Gastroesophageal sphincter (tissue), 4 donors: Measurements from ENCODE around the gene ZNF337. TPM values are rescaled to one million over a fixed set of nuclear protein-coding genes. Genes with fewer than 3 reads are reported as not detected.
"Not testable (repeated sequence)": the region's sequence is repeated elsewhere in the genome, so short reads cannot be mapped to it uniquely, and the experiment has no call there.

Source experiments
- ATAC-seq: fragments of 150-250 bp; one replicate; pipeline ENCODE4 v1.9.1; 2016; ENCODE audit warnings: mild to moderate bottlenecking, moderate library complexity
- H3K27ac ChIP-seq, 4 donors: fragments of 200-600 bp; sonication (generic) in 3 of 4; 1 replicate in 3 of 4; 2 replicates in 1 of 4; pipeline ENCODE4 v1.5.1; 2016 to 2019
- H3K27me3 ChIP-seq: fragments of 200-600 bp; sonication (generic); one replicate; pipeline ENCODE4 v1.5.1; 2019
- H3K36me3 ChIP-seq, 2 donors: fragments of 200-600 bp; sonication (generic); one replicate each; pipeline ENCODE4 v1.5.1; 2019; ENCODE audit warnings: control low read depth in 1 of 2
- H3K4me1 ChIP-seq, 3 donors: fragments of 200-600 bp; sonication (generic); 1 replicate in 2 of 3; 2 replicates in 1 of 3; pipeline ENCODE4 v1.5.1; 2016 to 2019; ENCODE audit warnings: control low read depth in 2 of 3
- H3K4me3 ChIP-seq, 2 donors: fragments of 200-600 bp; sonication (generic); one replicate each; pipeline ENCODE4 v1.5.1; 2019; ENCODE audit warnings: mild to moderate bottlenecking in 1 of 2, moderate library complexity in 1 of 2
- H3K9me3 ChIP-seq, 3 donors: fragments of 200-600 bp; sonication (generic); one replicate each; pipeline ENCODE4 v1.5.1; 2017 to 2019; ENCODE audit warnings: control low read depth in 2 of 3
- EP300 ChIP-seq: sonication (generic); formaldehyde crosslinking; IDR thresholded peaks from one replicate; pipeline ENCODE4 v1.6.1; 2017; ENCODE audit warnings: antibody characterized with exemption, mild to moderate bottlenecking
- POLR2A ChIP-seq, 2 donors: fragments of 450-650 bp; IDR thresholded peaks; one replicate each; pipeline ENCODE4 v1.6.1; 2017; ENCODE audit warnings: antibody characterized with exemption in 2 of 2, mild to moderate bottlenecking in 2 of 2, moderate library complexity in 1 of 2
- POLR2AphosphoS5 ChIP-seq: sonication (generic); formaldehyde crosslinking; IDR thresholded peaks from one replicate; pipeline ENCODE4 v1.6.1; 2017; ENCODE audit warnings: antibody characterized with exemption
- WGBS, 2 donors: methylation state at CpG; one replicate each; pipeline ENCODE4 v1.1.5; 2018; ENCODE audit warnings: low coverage in 1 of 2; 5-methylcytosine and 5-hydroxymethylcytosine counted together
- total RNA-seq, 4 donors: library from RNA; depleted of rRNA; stranded (reverse); fragments of >200 nt; gene quantifications; one replicate each; pipeline ENCODE4 v1.1.0, GENCODE V29; 2016
- TF ChIP-seq, protein P1 (sequence below), 4 experiments: fragments of 200-600 bp in 2 of 4; fragments of 450-650 bp in 2 of 4; sonication (generic) in 1 of 4; IDR thresholded peaks; one replicate each; pipeline ENCODE4 v1.5.1; 2017 to 2019; ENCODE audit warnings: antibody characterized with exemption in 4 of 4, mild to moderate bottlenecking in 2 of 4, moderate library complexity in 2 of 4

Gene ZNF337
- total RNA-seq, 4 donors from 2014 or later = 14.9 to 23.3 (median 18.7) TPM

GRCh38 chr20:25706793-25707192, 10.1 kb upstream of the ZNF337 start:
- Histone ChIP-seq H3K9me3 (no peaks in the 10 kb centered on the region), H3K4me3 (no peak overlapping the region), H3K27ac (no peak overlapping the region), H3K4me1 (no peaks in the 10 kb centered on the region), H3K27me3 (no peaks in the 10 kb centered on the region), H3K36me3 (no peaks in the 10 kb centered on the region)
- WGBS, 2 donors = 87 to 97% methylated on average over 5 of the region's 6 CpGs
- TF ChIP-seq POLR2A (IDR thresholded peaks at IDR 0.05) (no peak), EP300 (no peak), POLR2AphosphoS5 (no peak)
- ATAC-seq = no peak

- no peak for ATAC-seq
- TF ChIP-seq POLR2AphosphoS5 (no peak), POLR2A (IDR thresholded peaks at IDR 0.05) (no peak), EP300 (no peak)
- TF ChIP-seq, protein P1, sequence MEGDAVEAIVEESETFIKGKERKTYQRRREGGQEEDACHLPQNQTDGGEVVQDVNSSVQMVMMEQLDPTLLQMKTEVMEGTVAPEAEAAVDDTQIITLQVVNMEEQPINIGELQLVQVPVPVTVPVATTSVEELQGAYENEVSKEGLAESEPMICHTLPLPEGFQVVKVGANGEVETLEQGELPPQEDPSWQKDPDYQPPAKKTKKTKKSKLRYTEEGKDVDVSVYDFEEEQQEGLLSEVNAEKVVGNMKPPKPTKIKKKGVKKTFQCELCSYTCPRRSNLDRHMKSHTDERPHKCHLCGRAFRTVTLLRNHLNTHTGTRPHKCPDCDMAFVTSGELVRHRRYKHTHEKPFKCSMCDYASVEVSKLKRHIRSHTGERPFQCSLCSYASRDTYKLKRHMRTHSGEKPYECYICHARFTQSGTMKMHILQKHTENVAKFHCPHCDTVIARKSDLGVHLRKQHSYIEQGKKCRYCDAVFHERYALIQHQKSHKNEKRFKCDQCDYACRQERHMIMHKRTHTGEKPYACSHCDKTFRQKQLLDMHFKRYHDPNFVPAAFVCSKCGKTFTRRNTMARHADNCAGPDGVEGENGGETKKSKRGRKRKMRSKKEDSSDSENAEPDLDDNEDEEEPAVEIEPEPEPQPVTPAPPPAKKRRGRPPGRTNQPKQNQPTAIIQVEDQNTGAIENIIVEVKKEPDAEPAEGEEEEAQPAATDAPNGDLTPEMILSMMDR (IDR thresholded peaks at IDR 0.05) = no peak
- Histone ChIP-seq H3K36me3 (no peaks in the 10 kb centered on the region), H3K4me1 (no peaks in the 10 kb centered on the region), H3K4me3 (no peak overlapping the region), H3K27me3 (no peaks in the 10 kb centered on the region), H3K9me3 (peaks cover 0 to 3% (median 0%) of the 10 kb centered on the region in 3 donors), H3K27ac (no peak overlapping the region)
Observed at GRCh38 chr20:25705830-25706351, 9.2 kb upstream of the ZNF337 start.

DNA sequence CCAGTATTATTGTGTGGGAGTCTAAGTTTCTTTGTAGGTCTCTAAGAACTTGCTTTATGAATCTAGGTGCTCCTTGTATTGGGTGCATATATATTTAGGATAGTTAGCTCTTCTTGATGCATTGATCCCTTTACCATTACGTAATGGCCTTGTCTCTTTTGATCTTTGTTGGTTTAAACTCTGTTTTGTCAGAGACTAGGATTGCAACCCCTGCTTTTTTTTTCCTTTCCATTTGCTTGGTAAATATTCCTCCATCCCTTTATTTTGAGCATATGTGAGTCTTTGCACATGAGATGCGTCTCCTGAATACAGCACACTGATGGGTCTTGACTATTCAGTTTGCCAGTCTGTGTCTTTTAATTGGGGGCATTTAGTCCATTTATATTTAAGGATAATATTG, 7.7 kb upstream of the ZNF337 start:
- not testable (repeated sequence) for H3K36me3 ChIP-seq, H3K4me1 ChIP-seq, H3K27ac ChIP-seq, ATAC-seq, H3K27me3 ChIP-seq, H3K4me3 ChIP-seq
- H3K9me3 ChIP-seq = peaks cover 0 to 17% (median 0%) of the 10 kb centered on the region in 3 donors
- 93 to 94% methylated on average over 2 of the region's 2 CpGs for WGBS, 2 donors

DNA sequence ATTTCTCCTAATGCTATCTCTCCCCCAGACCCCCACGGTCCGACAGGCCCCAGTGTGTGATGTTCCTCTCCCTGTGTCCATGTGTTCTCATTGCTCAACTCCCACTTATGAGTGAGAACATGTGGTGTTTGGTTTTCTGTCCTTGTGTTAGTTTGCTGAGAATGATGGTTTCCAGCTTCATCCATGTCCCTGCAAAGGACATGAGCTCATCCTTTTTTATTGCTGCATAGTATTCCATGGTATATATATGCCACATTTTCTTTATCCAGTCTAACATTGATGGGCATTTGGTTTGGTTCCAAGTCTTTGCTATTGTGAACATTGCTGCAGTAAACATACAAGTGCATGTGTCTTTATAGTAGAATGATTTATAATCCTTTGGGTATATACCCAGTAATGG, 4.2 kb upstream of the ZNF337 start:
- H3K4me3 ChIP-seq, H3K36me3 ChIP-seq, H3K27ac ChIP-seq, H3K27me3 ChIP-seq, ATAC-seq, H3K4me1 ChIP-seq: not testable (repeated sequence)
- H3K9me3 ChIP-seq = peaks cover 0 to 21% (median 0%) of the 10 kb centered on the region in 3 donors
- 74 to 83% methylated on average over 2 of the region's 2 CpGs for WGBS, 2 donors

DNA sequence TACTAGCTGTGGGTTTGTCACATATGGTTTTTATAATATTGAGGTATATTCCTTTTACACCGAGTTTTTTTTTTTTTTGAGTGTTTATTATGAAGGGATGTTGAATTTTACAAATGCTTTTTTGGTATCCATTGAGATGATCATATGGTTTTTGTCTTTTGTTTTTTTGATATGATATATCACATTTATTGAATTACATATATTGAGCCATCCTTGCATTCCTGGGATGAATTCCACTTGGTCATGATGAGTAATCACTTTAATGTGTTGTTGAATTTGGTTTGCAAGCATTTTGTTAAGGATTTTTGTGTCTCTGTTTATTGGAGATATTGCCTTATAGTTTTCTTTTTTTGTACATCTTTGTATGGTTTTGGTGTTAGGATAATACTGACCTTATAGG, 3.3 kb upstream of the ZNF337 start:
- 45 to 57% methylated on average over 1 of the region's 1 CpG for WGBS, 2 donors
- no peaks in the 10 kb centered on the region for H3K36me3 ChIP-seq
- ATAC-seq = no peak
- H3K4me3 ChIP-seq = no peak overlapping the region
- H3K27me3 ChIP-seq = no peaks in the 10 kb centered on the region
- no peak overlapping the region for H3K27ac ChIP-seq
- TF ChIP-seq POLR2A (IDR thresholded peaks at IDR 0.05) (no peak), EP300 (no peak), POLR2AphosphoS5 (no peak)
- TF ChIP-seq, protein P1 (IDR thresholded peaks at IDR 0.05) = no peak
- peaks cover 0 to 21% (median 0%) of the 10 kb centered on the region in 3 donors for H3K9me3 ChIP-seq
- peaks cover 0 to 16% (median 6%) of the 10 kb centered on the region in 3 donors for H3K4me1 ChIP-seq

DNA sequence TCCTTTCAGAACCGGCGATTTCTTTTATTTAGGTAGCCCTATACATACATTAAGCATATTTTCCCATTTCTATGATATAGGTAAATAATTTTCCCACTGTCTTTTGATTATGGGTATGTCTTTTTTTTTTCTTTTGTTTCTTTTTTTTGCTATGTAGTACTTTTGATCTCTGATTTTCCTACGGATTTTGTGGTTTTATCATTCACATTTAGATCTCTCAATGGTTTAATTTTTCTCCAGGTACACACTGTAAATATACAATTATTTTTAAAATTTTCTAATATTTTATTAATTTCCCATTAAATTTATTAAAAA, 436 bp upstream of the ZNF337 start:
- ATAC-seq = no peak

More for the DNA sequence above, 436 bp upstream of the ZNF337 start:
- peak overlapping the region; percentile 76 to 95 (median 90) for H3K27ac ChIP-seq
- H3K4me3 ChIP-seq = peak overlapping the region; percentile 86 to 90
- H3K4me1 ChIP-seq = peaks cover 0 to 26% (median 6%) of the 10 kb centered on the region in 3 donors
- WGBS, 2 donors = 0 to 10% methylated on average over 1 to 3 of the region's 3 CpGs
- no peaks in the 10 kb centered on the region for H3K36me3 ChIP-seq
- H3K9me3 ChIP-seq = peaks cover 0 to 21% (median 0%) of the 10 kb centered on the region in 3 donors
- TF ChIP-seq, protein P1 (IDR thresholded peaks at IDR 0.05) = no peak
- TF ChIP-seq POLR2AphosphoS5 (no peak), POLR2A (IDR thresholded peaks at IDR 0.05) (no peak), EP300 (no peak)
- H3K27me3 ChIP-seq = no peaks in the 10 kb centered on the region
